8988T (cell line): ENCODE data around the gene CABP2.

ENCODE experiments used
- DNase-seq: peaks from one replicate; pipeline ENCODE4 v3.0.0; 2011

Gene CABP2

GRCh38 chr11:67507242-67507863 lies 15.9 kb downstream of the CABP2 start:
- DNase-seq, result no peak

DNA sequence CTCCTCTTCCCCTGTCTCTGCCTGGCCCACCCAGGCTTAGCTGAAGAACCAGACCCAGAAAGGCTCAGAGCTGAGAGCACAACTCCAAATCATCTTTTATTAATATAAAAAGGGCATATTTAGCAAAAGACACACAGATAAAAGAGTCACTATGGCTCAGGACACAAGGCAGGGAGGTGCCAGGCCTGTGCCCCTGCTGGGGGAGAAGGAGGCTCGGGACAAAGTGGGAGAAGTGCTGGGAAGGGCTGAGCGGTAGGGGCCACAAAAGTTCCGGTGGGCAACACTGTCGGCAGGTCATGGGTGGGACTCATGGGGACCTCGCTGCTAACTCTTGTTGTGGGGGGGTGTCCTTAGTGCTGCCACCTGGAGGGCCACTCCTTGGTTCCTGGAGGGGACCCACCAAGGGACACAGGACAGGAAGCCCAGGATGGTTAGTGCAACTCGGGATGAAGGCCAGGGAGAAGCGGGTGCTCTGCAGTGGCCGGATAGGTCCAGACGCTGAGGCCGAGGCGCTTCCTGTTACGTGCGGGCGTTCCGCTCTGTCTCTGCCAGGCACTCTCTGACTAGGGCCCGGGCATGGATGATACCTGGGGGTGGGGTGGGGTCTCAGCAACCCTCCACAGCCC lies 16.7 kb downstream of the CABP2 start:
- no peak for DNase-seq

DNA sequence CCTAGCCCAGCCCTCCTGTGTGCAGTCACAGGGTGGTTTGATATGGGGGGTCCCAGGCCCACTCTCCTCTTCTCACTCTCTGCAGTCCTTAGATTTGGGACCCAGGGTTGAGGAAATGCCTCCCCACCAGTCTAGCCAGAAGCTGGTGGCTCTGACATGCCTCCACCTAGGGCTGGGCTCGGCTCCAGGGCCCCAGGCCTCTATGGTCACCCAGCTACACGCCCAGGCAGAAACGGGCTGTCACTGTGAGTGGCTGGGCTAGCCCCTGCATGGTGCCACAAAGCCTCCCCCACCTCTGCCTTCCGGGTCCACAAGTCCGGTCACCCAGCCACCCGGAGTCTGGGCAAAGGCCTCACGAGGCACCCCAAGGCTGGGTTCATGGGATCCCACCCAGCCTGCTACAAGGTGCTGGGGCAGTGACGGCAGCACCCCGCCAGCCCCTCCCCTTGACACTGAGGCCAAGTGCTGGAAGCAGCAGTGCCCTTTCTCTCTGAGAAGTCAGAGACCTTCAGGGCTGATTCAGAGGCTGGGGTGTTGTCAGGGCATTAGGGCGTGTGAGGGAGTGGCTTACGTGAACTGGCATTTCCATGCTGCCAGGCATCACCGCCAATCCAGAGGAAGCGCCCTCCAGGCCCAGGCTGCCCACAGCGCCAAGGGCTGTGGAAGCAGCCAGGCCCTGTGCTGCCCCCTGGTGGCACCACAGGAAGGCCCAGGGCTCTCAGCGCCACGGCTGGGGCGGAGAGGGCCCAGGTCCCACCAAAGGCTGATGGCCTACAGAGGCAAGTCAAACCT lies 17.4 kb downstream of the CABP2 start:
- DNase-seq, result peak; percentile 99

GRCh38 chr11:67504950-67505581 lies 18.2 kb downstream of the CABP2 start, which contains the start of gene PITPNM1:
Gene PITPNM1 (minus strand): TSS chr11:67505363. CDS start chr11:67504180, 1,183 bp downstream.
- peak; percentile 93 for DNase-seq

DNA sequence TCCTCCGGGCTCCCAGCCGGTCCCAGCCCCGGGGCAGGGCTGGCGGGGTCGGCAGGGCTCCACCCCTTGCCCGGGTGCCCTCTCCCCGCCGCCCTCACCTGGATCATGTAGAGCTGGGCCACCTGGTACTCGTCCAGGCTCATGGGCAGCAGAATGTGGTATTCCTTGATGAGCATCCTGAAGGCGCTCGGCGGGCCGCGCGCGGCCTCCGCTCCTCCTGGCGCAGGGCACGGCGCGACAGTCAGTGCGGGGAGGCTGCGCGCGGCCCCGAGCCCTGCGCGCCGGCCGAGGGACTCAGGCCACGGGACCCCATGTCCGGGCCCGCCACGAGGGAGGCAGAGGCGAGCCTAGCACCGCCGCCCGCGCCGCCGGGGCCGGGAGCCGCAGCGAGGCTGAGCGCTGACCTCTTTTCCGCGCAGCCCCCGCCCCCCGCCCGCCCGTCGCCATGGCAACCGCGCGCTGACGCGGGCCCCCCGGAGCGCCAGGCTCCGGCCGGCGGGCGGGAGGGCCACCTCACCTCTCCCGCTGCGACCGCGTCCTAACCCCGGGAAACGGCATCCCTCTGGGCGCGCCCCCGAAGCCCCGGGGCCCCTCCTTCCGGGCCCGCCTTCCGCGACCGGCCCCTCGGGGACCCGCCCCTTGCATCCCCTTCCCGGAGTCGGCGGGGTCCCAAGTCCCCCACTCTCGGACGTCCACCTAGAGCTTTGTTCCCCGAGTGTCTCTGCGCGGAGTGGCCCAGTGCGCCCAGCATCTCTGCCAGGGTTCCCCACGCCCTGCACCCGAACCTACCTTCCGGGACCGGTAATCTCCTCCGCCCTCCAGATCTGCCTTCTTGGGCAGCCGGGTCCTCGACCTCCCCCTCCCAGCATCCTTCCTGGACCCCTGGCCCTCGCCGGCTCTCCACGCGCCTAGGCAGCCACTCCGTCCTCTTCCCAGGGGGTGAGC lies 19.0 kb downstream of the CABP2 start:
- peak; percentile 84 for DNase-seq

DNA sequence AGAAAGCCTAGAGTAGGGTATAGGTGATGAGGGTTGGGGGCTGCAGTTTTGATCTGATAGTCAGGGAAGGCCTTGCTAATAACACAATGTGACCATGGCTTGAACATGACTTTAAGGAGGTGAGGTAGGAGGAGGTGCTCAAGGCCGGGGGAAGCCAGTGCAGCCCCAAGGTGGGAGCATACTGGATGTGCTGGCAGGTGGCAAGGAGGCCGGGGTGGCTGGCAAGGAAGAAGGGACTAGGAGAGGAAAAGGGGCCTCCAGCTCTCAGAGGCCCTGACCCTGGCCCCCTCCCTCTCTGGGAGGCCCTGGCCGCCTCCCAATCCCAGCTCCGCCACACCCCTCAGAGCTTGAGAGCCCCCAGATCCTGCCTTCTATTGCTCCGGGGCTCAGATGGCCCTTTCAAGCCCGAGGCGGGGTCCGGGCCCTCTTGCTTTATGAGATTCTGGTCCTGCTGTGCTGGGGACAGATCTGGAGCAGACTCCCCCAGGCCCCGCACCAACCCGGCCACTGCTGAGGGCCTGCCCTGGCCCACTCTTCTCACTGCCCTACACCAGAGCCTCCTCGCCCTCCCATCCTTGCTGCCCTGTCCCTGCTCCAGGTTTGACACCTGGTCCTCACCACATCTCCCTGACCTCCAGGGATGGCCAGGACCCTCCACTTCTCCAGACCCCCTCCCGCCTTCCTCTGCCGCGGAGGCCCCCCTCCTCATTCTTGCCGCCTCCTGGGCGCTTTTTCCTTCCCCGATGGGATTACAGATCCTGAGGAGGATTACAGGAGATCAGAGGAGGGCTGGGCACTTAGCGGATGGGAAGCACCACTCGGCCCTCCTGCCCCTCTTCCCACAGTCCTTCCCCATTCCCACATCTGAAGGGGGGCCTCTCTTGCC lies 19.9 kb downstream of the CABP2 start:
- no peak for DNase-seq

DNA sequence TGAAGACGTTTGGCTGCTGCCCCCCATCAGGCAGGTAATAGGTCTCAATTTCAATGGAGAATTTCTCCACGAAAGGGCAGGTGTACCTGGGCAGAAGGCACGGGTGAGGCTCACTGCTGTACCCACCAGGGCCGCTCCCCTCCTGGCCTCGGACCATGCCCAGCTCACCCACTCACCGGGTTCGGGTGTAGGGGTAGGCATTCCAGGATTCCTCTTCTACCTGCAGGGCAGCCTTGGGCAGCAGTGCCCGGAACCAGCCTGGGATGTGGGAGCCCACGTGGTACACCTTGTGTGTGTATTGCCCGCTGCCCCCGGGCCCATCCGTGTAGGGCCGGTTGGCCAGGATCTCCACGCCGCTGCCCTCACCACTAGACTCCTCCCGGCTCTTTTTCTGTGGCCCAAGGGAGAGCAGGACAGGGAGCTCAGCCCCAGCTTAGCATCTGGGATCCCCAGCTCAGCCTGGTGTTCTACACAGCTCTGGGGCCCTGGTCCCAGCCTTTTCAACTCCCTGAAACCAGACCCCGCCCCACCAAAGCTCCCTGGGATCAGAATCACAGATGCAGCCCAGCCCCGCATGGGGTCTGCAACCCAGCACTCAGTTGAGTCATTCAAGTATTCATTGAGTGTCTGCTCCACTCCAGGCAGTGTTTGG lies 20.8 kb downstream of the CABP2 start:
- DNase-seq, result no peak

- no peak for DNase-seq
Measured at GRCh38 chr11:67501854-67502253, 21.4 kb downstream of the CABP2 start.

GRCh38 chr11:67500831-67501715 lies 22.2 kb downstream of the CABP2 start:
- no peak for DNase-seq

DNA sequence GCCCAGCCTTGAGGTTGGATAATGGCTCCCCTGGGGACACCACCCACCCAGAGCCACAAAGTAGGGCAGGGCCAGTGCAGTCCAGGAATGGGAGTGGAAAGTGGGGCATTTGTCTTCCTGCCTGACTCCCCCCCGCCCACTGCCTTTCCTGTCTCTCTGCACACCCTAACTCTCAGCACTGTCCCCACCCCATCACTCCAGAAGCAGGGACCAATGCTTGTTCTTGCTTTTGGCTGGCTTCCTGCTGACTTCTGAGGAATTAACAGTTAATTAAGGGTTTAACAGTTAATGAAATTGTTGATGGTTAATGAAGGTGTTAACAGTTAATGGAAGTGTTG lies 22.8 kb downstream of the CABP2 start:
- no peak for DNase-seq

- no peak for DNase-seq
Measured at GRCh38 chr11:67499808-67500483, 23.3 kb downstream of the CABP2 start.

DNA sequence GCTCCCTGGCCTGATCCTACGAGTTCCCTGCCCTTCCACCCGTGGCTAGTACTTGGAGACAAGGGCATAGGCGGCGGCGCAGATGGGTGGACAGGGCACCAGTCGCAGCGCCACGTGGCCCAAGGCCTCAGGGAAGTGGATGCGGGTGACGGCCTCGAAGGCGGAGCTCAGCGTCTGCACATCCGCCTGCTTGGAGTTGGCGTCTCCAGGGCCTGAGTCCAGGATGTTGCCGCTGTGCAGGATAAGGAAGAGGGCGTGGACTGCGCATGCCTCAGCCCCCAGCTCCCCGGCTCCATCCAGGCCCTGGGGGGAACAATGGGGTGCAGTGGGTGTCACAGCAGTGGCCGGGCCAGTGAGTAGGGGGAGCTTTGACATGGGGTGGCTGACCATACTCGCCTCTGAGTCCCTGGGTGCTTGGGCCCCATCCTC lies 24.7 kb downstream of the CABP2 start:
- no peak for DNase-seq

DNA sequence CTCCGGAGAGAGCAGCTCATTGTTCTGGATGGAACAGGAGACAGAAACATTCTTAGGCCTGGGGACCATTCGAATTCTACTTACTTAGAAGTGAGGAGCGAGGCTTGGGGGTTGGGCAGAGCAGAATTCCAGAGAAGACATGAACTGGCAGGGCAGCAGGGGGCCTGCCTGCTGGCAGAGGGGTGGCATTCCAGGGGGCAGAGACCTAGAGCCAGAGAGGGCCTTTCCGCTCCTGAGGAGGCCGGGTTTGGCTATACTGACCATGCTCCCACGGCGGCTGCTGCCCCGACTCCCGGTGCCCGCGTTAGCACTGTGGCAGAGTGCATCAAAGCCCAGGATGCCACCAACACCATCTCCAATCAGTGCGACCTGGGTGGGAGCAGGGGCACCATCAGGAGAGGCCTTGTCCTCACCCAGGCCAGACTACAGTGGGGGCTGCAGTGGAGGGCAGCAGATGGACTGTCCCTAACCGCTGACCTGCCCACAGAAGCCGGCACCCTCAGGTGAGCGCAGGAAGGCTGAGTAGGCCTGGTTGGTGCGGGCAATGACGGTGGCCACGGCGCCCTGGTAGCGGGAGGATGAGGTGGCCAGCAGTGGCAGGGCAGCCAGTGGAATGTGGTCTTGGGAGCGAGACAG lies 25.5 kb downstream of the CABP2 start:
- DNase-seq, result no peak

- DNase-seq, result no peak
Measured at GRCh38 chr11:67496113-67496512, 27.1 kb downstream of the CABP2 start.

- no peak for DNase-seq
Measured at GRCh38 chr11:67495234-67496005, 27.8 kb downstream of the CABP2 start.

GRCh38 chr11:67494371-67495233 lies 28.6 kb downstream of the CABP2 start:
- DNase-seq, result peak; percentile 57
